ENCODE measurements around the gene ARHGAP42.

Gene ARHGAP42

GRCh38 chr11:100981196-100981824 lies 294.2 kb downstream of the ARHGAP42 start:
- no peak overlapping the region for H3K27ac ChIP-seq (ENCODE audit: low read depth, low read length, severe bottlenecking)
- no peaks in the 10 kb centered on the region for H3K4me1 ChIP-seq (ENCODE audit: control insufficient read depth, insufficient read depth, low read length, poor library complexity, severe bottlenecking)
- no peaks in the 10 kb centered on the region for H3K9me3 ChIP-seq (ENCODE audit: control insufficient read depth, low read length)
- no peak overlapping the region for H3K4me3 ChIP-seq (ENCODE audit: extremely low read depth, insufficient read depth, low read length, poor library complexity, severe bottlenecking)
- H3K36me3 ChIP-seq (ENCODE audit: control insufficient read depth, insufficient read depth, low read length) = peaks cover 15% of the 10 kb centered on the region
- WGBS, 2 experiments (ENCODE audit: insufficient coverage in 2 of 2) = no CpG with 5 or more reads among the region's 1 CpG

DNA sequence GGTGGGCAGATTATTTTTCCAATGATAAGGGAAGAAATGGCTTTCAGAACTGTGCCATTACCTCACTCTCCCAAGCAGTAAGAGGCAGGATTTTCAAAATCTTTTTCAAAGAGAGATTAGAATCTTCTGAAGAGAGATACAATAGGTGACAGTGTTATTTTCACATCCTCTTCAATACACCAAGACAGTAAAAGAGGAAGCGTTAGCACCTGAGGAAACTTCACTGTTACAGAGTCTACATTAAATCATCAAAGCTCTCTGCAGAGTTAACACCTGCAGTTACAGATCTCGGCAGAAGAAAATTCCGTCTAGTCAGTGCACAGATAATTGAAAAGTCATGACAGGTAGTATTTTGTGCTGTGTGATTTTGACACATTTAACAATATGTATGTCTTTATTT lies 297.6 kb downstream of the ARHGAP42 start:
- peaks cover 15% of the 10 kb centered on the region for H3K36me3 ChIP-seq (ENCODE audit: control insufficient read depth, insufficient read depth, low read length)
- no peaks in the 10 kb centered on the region for H3K9me3 ChIP-seq (ENCODE audit: control insufficient read depth, low read length)
- no peak overlapping the region for H3K27ac ChIP-seq (ENCODE audit: low read depth, low read length, severe bottlenecking)
- 100% methylated on average over 1 of the region's 3 CpGs; no CpG with 5 or more reads in 1 of the 2 experiments for WGBS, 2 experiments (ENCODE audit: insufficient coverage in 2 of 2)
- no peak overlapping the region for H3K4me3 ChIP-seq (ENCODE audit: extremely low read depth, insufficient read depth, low read length, poor library complexity, severe bottlenecking)
- no peaks in the 10 kb centered on the region for H3K4me1 ChIP-seq (ENCODE audit: control insufficient read depth, insufficient read depth, low read length, poor library complexity, severe bottlenecking)

DNA sequence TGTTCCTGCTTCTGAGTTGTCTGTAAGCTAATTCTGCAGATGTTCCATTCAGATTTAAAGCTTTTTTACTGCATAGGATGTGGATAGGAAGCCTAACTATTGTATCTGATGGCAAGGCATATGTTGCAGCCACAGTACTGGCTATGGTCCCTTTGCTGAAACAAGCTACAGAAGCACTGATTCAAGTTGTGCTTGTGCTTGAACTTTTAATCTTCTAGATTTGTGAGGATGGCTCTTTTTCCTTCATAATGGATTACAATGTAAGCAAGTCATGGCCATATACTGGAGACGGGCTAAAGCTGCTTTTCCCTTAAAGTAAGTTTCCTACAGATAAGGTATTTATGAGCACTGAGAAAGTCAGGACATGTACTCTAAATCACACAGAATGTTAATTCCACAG lies 303.8 kb downstream of the ARHGAP42 start:
- Histone ChIP-seq H3K4me3 (ENCODE audit: extremely low read depth, insufficient read depth, low read length, poor library complexity, severe bottlenecking) (no peak overlapping the region), H3K36me3 (ENCODE audit: control insufficient read depth, insufficient read depth, low read length) (peaks cover 7% of the 10 kb centered on the region), H3K27ac (ENCODE audit: low read depth, low read length, severe bottlenecking) (no peak overlapping the region), H3K9me3 (ENCODE audit: control insufficient read depth, low read length) (no peaks in the 10 kb centered on the region), H3K4me1 (ENCODE audit: control insufficient read depth, insufficient read depth, low read length, poor library complexity, severe bottlenecking) (no peaks in the 10 kb centered on the region)
- no CpG with 5 or more reads among the region's 1 CpG for WGBS, 2 experiments (ENCODE audit: insufficient coverage in 2 of 2)

DNA sequence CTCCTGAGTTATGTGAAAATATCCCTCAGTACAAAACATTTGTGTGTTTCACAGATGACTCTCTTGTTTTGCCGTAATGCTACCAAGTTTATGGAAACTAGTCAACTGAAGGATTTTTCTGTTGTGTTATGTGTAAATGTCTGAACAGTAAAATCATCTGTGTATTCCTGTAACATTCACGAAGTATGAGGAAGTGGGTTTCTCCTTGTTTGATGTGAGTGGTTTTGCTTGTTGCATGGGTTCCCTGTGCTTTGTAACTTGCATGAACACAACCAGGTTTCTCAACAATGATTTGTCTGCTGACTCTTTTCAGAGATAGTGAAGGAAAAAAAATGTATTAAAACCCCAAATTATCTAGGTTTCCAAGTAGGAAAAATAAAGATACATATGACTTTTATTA lies 304.5 kb downstream of the ARHGAP42 start:
- Histone ChIP-seq H3K27ac (ENCODE audit: low read depth, low read length, severe bottlenecking) (no peak overlapping the region), H3K4me3 (ENCODE audit: extremely low read depth, insufficient read depth, low read length, poor library complexity, severe bottlenecking) (no peak overlapping the region), H3K36me3 (ENCODE audit: control insufficient read depth, insufficient read depth, low read length) (peaks cover 6% of the 10 kb centered on the region), H3K4me1 (ENCODE audit: control insufficient read depth, insufficient read depth, low read length, poor library complexity, severe bottlenecking) (no peaks in the 10 kb centered on the region), H3K9me3 (ENCODE audit: control insufficient read depth, low read length) (no peaks in the 10 kb centered on the region)
- 100% methylated on average over 1 to 2 of the region's 2 CpGs for WGBS, 2 experiments (ENCODE audit: insufficient coverage in 2 of 2)

DNA sequence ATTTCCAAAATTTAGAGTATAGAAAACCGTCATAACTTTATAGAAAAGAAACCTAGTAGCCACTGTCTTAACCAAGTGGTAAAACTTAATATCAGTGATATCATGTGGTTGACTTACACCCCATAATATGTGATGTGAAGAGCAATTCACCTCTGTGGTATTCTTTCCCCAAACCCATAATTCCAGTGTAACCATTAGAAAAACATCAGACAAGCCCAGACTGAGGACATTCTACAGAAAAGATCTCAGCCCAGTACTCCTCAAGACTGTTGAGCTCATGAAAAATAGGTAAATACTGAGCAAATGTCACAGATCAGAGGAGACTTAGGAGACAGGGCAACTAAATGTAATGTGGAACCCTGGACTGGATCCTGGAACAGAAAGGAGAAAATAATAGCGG lies 307.9 kb downstream of the ARHGAP42 start:
- WGBS, 2 experiments (ENCODE audit: insufficient coverage in 2 of 2) = 80% methylated on average over 1 of the region's 2 CpGs; no CpG with 5 or more reads in 1 of the 2 experiments
- no peaks in the 10 kb centered on the region for H3K36me3 ChIP-seq (ENCODE audit: control insufficient read depth, insufficient read depth, low read length)

GRCh38 chr11:100999756-101000155 lies 312.7 kb downstream of the ARHGAP42 start:
- Histone ChIP-seq H3K36me3 (ENCODE audit: control insufficient read depth, insufficient read depth, low read length) (no peaks in the 10 kb centered on the region), H3K9me3 (ENCODE audit: control insufficient read depth, low read length) (no peaks in the 10 kb centered on the region), H3K4me1 (ENCODE audit: control insufficient read depth, insufficient read depth, low read length, poor library complexity, severe bottlenecking) (no peaks in the 10 kb centered on the region), H3K27ac (ENCODE audit: low read depth, low read length, severe bottlenecking) (no peak overlapping the region), H3K4me3 (ENCODE audit: extremely low read depth, insufficient read depth, low read length, poor library complexity, severe bottlenecking) (no peak overlapping the region)
- 100% methylated on average over 1 of the region's 1 CpG for WGBS, 2 experiments (ENCODE audit: insufficient coverage in 2 of 2)

More for the DNA sequence above, 307.9 kb downstream of the ARHGAP42 start:
- H3K9me3 ChIP-seq (ENCODE audit: control insufficient read depth, low read length) = no peaks in the 10 kb centered on the region
- no peak overlapping the region for H3K27ac ChIP-seq (ENCODE audit: low read depth, low read length, severe bottlenecking)
- H3K4me1 ChIP-seq (ENCODE audit: control insufficient read depth, insufficient read depth, low read length, poor library complexity, severe bottlenecking) = no peaks in the 10 kb centered on the region
- H3K4me3 ChIP-seq (ENCODE audit: extremely low read depth, insufficient read depth, low read length, poor library complexity, severe bottlenecking) = no peak overlapping the region

DNA sequence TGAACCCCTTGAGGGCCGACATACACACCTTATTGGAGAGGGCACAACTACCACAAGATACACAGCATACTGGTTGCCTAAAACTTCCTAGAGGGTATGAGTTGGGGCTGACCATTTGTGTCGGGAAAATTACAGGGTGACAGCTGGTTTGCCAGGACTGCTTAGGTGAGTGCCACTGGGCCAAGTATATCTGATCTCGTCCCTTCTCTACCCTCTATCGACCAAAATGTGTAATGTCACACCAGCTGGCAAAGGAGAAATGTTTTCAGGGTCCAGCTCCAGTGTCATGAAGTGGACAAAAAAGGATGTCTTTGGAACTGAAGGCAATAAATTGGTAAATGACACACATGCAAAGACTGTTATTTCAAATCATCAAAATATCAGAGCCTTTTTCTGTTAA lies 316.4 kb downstream of the ARHGAP42 start:
- no peaks in the 10 kb centered on the region for H3K36me3 ChIP-seq (ENCODE audit: control insufficient read depth, insufficient read depth, low read length)
- H3K9me3 ChIP-seq (ENCODE audit: control insufficient read depth, low read length) = no peaks in the 10 kb centered on the region
- H3K27ac ChIP-seq (ENCODE audit: low read depth, low read length, severe bottlenecking) = no peak overlapping the region
- H3K4me3 ChIP-seq (ENCODE audit: extremely low read depth, insufficient read depth, low read length, poor library complexity, severe bottlenecking) = no peak overlapping the region
- H3K4me1 ChIP-seq (ENCODE audit: control insufficient read depth, insufficient read depth, low read length, poor library complexity, severe bottlenecking) = no peaks in the 10 kb centered on the region
- WGBS, 2 experiments (ENCODE audit: insufficient coverage in 2 of 2) = 90% methylated on average over 2 of the region's 4 CpGs; no CpG with 5 or more reads in 1 of the 2 experiments

DNA sequence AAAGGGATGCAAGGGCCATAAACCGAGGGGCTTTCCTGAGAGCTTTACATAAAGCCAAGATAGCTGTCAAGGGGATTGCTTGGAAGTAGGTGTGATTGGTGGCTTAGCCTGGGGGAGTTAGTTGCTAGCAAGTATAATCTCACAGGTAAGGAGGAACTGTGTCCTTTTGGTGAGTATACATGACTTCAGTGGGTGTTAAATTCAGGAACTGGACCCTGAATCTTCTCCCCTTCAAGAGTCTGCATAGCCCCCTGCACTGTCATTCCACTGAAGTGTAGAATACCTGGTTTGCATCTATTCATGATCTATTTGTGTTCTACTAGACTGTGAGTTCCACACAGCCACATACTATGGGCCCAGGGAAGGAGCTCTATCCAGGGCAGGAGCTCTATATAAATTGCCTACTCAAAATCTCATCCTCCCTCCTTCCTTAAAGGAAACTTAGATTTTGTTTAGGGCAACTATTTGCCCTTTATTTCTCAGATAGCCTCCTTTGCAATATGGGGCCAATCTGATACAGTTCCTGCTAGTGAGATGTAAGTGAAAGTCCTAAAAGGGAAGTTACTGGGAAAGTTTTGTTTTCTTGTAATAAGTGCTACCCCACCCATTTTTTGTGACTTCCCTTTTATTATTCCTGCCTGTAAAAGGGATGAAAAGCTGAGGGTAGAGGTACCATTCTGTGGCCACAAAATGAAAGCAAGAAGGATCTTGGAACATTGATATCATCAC lies 322.0 kb downstream of the ARHGAP42 start:
- H3K4me1 ChIP-seq (ENCODE audit: control insufficient read depth, insufficient read depth, low read length, poor library complexity, severe bottlenecking) = peaks cover 10% of the 10 kb centered on the region
- no peak overlapping the region for H3K27ac ChIP-seq (ENCODE audit: low read depth, low read length, severe bottlenecking)
- H3K4me3 ChIP-seq (ENCODE audit: extremely low read depth, insufficient read depth, low read length, poor library complexity, severe bottlenecking) = no peak overlapping the region
- H3K9me3 ChIP-seq (ENCODE audit: control insufficient read depth, low read length) = no peaks in the 10 kb centered on the region
- H3K36me3 ChIP-seq (ENCODE audit: control insufficient read depth, insufficient read depth, low read length) = no peaks in the 10 kb centered on the region
- WGBS, 2 experiments (ENCODE audit: insufficient coverage in 2 of 2) = 67 to 83% methylated on average over 1 of the region's 1 CpG

- WGBS, 2 experiments (ENCODE audit: insufficient coverage in 2 of 2) = no CpG with 5 or more reads among the region's 2 CpGs
- H3K4me1 ChIP-seq (ENCODE audit: control insufficient read depth, insufficient read depth, low read length, poor library complexity, severe bottlenecking) = peaks cover 10% of the 10 kb centered on the region
- H3K36me3 ChIP-seq (ENCODE audit: control insufficient read depth, insufficient read depth, low read length) = no peaks in the 10 kb centered on the region
Observed at GRCh38 chr11:101009690-101010055, 322.6 kb downstream of the ARHGAP42 start.

DNA sequence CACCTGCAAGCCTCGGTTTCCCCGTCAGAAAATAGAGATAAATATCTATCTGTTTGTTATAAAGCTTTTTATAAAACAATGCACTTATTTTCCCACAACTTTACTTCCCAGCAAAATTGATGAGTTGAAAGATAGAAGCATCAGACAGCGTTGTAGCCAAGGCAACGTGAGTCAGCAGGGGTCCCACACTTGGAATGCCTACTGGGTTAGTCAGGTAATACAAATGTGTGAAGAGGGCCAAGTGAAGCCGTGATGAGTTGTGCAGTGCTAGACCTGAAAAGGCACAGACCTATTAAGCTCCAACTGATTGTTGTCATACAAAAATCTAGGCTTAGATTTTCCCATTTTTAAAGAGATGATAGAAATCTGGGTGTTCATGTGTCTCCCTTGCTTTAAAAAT lies 323.8 kb downstream of the ARHGAP42 start:
- H3K36me3 ChIP-seq (ENCODE audit: control insufficient read depth, insufficient read depth, low read length) = no peaks in the 10 kb centered on the region
- H3K4me3 ChIP-seq (ENCODE audit: extremely low read depth, insufficient read depth, low read length, poor library complexity, severe bottlenecking) = no peak overlapping the region
- H3K27ac ChIP-seq (ENCODE audit: low read depth, low read length, severe bottlenecking) = no peak overlapping the region
- 35 to 38% methylated on average over 2 to 3 of the region's 5 CpGs for WGBS, 2 experiments (ENCODE audit: insufficient coverage in 2 of 2)
- H3K9me3 ChIP-seq (ENCODE audit: control insufficient read depth, low read length) = no peaks in the 10 kb centered on the region
- H3K4me1 ChIP-seq (ENCODE audit: control insufficient read depth, insufficient read depth, low read length, poor library complexity, severe bottlenecking) = peaks cover 10% of the 10 kb centered on the region

More at GRCh38 chr11:101009690-101010055, 322.6 kb downstream of the ARHGAP42 start:
- Histone ChIP-seq H3K27ac (ENCODE audit: low read depth, low read length, severe bottlenecking) (no peak overlapping the region), H3K4me3 (ENCODE audit: extremely low read depth, insufficient read depth, low read length, poor library complexity, severe bottlenecking) (no peak overlapping the region), H3K9me3 (ENCODE audit: control insufficient read depth, low read length) (no peaks in the 10 kb centered on the region)

GRCh38 chr11:101011881-101012280 lies 324.8 kb downstream of the ARHGAP42 start:
- Histone ChIP-seq H3K4me3 (ENCODE audit: extremely low read depth, insufficient read depth, low read length, poor library complexity, severe bottlenecking) (no peak overlapping the region), H3K9me3 (ENCODE audit: control insufficient read depth, low read length) (no peaks in the 10 kb centered on the region), H3K4me1 (ENCODE audit: control insufficient read depth, insufficient read depth, low read length, poor library complexity, severe bottlenecking) (peaks cover 10% of the 10 kb centered on the region), H3K36me3 (ENCODE audit: control insufficient read depth, insufficient read depth, low read length) (no peaks in the 10 kb centered on the region), H3K27ac (ENCODE audit: low read depth, low read length, severe bottlenecking) (no peak overlapping the region)
- WGBS, 2 experiments (ENCODE audit: insufficient coverage in 2 of 2) = 97 to 100% methylated on average over 3 to 5 of the region's 5 CpGs

All from mesodermal cell (in vitro differentiated cells).